Lower lobe of right lung (tissue), 2 donors: ENCODE data around the gene APOL4. TPM values are rescaled to one million over a fixed set of nuclear protein-coding genes. Genes with fewer than 3 reads are reported as not detected.

Experiments used
- ATAC-seq, 2 donors: fragments of 200-7000 bp; cut with Tn5 transposase; one replicate each; pipeline ENCODE4 v1.9.1; 2020 to 2022; ENCODE audit warnings: mild to moderate bottlenecking in 2 of 2, moderate library complexity in 2 of 2
- DNase-seq: peaks from one replicate; pipeline ENCODE4 v3.0.0-alpha.2; 2020
- H3K27ac ChIP-seq: fragments of 200-600 bp; one replicate; pipeline ENCODE4 v1.8.0; 2022
- H3K27me3 ChIP-seq: fragments of 200-600 bp; one replicate; pipeline ENCODE4 v1.8.0; 2022; ENCODE audit warnings: low read depth
- H3K36me3 ChIP-seq: fragments of 200-600 bp; one replicate; pipeline ENCODE4 v1.8.0; 2022; ENCODE audit warnings: mild to moderate bottlenecking
- H3K4me1 ChIP-seq: fragments of 200-600 bp; one replicate; pipeline ENCODE4 v1.8.0; 2022
- H3K4me3 ChIP-seq: fragments of 200-600 bp; one replicate; pipeline ENCODE4 v1.8.0; 2022; ENCODE audit warnings: mild to moderate bottlenecking
- H3K9me3 ChIP-seq: fragments of 200-600 bp; one replicate; pipeline ENCODE4 v1.8.0; 2022
- intact Hi-C: fragments of 100-400 bp; cut with DNase I; formaldehyde crosslinking; loops from one replicate; pipeline ENCODE4 v1.11.0; 2022
- total RNA-seq: library from RNA; stranded (reverse); fragmentation: NEBNext Ultra II Directional; extraction: Animal tissue kit (Norgen Biotek cat#: 25700); gene quantifications from one replicate; pipeline ENCODE4 v1.2.1, GENCODE V29; 2021
- TF ChIP-seq, protein P1 (sequence below): fragments of 200-600 bp; IDR thresholded peaks from one replicate; pipeline ENCODE4 v1.8.0; 2022; ENCODE audit warnings: antibody characterized with exemption, mild to moderate bottlenecking
- donor health status: DM: no; HTN: yes; CAD: no; lungs with severe emphysema.

APOL4 gene
- total RNA-seq, 1 donor from 2014 or later = 29.0 TPM

DNA sequence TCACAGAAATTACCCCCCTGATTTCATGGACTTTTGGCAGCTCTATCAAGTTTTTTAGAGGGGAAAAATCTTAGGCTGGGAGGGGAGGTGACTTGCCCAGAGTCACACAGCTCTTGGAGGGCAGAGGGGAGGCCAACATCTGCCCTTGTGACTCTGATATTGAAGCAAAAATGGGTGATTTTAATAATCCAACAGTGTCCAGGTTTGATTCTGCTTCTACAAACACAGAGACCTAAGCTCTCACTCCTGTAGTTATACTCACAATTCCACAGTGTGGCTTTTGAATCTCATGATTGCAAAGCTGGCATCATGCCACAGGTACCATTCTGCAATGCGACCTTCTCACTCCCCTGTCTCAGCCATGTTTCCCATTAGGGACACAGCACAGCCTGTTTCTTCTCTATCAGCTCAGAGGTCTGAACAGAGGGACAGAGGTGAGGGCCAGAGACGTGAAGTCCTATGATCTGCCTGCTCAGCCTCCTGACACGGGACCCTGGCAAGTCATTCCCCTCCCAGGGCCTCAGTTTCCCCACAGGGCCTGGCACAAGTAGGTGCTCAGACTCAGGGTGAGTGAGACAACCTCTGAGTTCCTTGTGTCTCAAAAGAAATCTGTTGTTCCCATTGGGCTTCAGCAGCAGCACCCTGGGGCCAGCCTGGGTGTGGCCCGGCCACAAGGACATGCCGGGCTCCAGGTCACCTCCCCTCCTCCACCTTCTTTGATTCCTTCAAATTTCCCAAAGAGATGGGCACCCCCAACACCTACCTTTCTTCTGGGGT is 37.0 kb upstream of the APOL4 start:
- Histone ChIP-seq H3K36me3 (peaks cover 20% of the 10 kb centered on the region), H3K9me3 (no peaks in the 10 kb centered on the region), H3K4me3 (peak overlapping the region; percentile 80), H3K4me1 (peaks cover 55% of the 10 kb centered on the region), H3K27ac (peak overlapping the region; percentile 90), H3K27me3 (no peaks in the 10 kb centered on the region)
- TF ChIP-seq, protein P1, sequence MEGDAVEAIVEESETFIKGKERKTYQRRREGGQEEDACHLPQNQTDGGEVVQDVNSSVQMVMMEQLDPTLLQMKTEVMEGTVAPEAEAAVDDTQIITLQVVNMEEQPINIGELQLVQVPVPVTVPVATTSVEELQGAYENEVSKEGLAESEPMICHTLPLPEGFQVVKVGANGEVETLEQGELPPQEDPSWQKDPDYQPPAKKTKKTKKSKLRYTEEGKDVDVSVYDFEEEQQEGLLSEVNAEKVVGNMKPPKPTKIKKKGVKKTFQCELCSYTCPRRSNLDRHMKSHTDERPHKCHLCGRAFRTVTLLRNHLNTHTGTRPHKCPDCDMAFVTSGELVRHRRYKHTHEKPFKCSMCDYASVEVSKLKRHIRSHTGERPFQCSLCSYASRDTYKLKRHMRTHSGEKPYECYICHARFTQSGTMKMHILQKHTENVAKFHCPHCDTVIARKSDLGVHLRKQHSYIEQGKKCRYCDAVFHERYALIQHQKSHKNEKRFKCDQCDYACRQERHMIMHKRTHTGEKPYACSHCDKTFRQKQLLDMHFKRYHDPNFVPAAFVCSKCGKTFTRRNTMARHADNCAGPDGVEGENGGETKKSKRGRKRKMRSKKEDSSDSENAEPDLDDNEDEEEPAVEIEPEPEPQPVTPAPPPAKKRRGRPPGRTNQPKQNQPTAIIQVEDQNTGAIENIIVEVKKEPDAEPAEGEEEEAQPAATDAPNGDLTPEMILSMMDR = no peak
- DNase-seq = no peak
- intact Hi-C loops = no loop called here
- ATAC-seq = peak; percentile 47 to 63

DNA sequence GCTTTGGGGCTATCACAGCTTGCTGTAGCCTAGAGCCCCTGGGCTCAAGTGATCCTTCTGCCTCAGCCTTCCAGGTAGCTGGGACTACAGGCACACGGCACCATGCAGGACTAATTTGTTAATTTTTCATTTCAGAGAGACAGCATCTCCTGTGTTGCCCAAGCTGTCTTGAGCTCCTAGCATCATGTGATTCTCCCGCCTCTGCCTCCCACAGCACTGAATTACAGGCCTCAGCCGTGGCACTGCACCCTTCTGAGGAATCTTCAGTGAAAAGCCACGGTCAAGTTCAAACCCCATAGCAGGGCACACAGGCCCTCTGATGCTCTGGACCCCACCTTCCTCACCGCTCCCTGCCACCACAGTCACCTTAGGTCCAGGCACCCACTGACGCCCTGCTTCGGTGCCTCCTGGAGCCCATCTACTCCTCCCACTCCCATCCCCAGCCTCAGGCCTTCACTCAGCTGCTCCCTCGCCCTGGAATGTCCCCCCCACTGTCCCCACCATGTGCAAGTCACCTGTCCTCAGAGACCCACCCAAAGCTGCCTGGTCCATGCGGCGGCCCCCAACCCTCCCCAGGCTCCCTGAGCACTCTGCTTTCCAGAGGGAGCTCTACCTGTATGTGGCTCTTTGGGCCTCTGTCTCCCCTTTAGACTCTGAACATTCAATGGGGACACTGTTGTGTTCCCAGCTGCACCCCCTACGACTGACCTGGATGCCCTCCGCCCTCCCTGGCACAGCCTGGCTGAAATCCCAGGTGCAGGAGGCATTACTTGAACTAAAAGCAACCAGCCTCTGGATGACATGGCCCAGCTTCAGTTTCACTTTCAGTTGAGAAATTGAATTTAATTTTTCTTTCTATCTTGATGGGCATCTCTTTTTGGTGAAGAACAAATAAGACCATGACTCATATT is 36.1 kb upstream of the APOL4 start:
- TF ChIP-seq, protein P1 = no peak
- DNase-seq (no peak), ATAC-seq (peak in 1 of 2 donors; percentile 40)
- intact Hi-C loops = no loop called here
- Histone ChIP-seq H3K9me3 (no peaks in the 10 kb centered on the region), H3K27me3 (no peaks in the 10 kb centered on the region), H3K36me3 (peaks cover 28% of the 10 kb centered on the region), H3K27ac (peak overlapping the region; percentile 90), H3K4me1 (peaks cover 63% of the 10 kb centered on the region), H3K4me3 (peak overlapping the region; percentile 80)

DNA sequence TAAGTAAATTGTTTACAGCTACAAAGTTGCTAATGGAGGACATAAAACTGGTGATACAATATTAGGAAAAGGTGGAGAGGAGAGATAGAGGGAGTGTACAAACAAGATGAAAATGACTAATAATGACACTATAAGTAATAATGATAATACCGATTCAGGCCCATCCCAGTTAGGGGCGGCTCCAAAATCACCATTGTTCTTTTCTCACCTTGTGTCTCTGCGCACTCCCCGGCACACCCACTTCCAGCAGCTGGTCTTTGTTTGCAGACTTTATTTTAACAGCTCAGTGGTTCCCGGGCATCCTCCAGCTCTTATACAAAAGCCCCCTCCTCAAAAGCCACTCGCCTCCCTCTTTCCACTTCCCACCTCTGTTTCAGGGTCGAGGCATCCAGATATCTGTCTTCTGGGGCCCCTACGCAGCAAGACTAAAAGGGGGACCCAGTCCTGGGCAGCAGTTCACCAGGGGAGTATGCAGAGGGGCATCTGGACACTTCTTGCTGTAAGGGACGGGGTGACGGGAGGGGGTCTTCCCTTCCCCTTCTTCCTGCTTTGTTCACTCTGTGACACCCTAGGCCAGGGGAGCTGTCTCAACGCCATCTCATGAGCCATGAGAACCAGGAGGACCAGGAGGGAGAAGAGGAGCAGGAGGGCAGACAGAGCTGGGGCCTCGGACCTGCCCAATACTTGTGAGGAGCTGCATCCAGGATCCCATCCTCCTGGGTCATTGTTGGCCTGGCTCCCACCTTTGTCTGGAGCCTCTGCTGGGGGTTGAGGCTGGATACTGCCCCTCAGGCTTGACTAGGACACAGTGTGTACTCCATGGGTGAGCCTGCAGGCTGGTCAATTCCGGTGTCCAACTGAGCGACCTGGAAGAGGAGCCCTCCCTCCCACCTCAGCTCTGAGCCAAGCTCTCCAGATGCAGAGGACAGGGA is 35.0 kb upstream of the APOL4 start:
- Histone ChIP-seq H3K36me3 (peaks cover 39% of the 10 kb centered on the region), H3K27me3 (no peaks in the 10 kb centered on the region), H3K9me3 (no peaks in the 10 kb centered on the region), H3K4me3 (peak overlapping the region; percentile 80), H3K4me1 (peaks cover 64% of the 10 kb centered on the region), H3K27ac (no peak overlapping the region)
- DNase-seq (no peak), ATAC-seq (no peak)
- intact Hi-C loops = no loop called here
- TF ChIP-seq, protein P1 = no peak

DNA sequence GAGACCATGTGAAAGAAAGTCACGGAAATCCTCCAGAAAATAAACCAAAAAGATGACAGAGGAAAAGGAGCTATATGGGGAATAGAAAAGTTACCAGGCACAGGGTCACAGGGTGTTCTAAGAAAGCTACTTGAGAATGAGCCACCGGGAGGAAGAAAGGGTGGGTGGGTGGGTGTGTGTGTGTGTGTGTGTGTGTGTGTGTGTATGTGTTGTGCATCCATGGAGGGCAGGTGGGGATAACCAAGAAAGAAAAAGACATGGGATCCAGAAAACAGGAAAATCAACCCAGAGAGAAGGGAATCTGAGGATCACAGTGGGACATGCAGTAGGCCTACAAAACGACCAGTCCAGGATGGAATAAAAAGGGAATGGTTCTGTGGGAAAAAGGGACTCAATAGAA is 34.0 kb upstream of the APOL4 start:
- DNase-seq (no peak), ATAC-seq (no peak)
- Histone ChIP-seq H3K36me3 (peaks cover 49% of the 10 kb centered on the region), H3K4me1 (peaks cover 64% of the 10 kb centered on the region), H3K27ac (no peak overlapping the region), H3K9me3 (no peaks in the 10 kb centered on the region), H3K4me3 (no peak overlapping the region), H3K27me3 (no peaks in the 10 kb centered on the region)
- TF ChIP-seq, protein P1 = no peak
- intact Hi-C loops = no loop called here

DNA sequence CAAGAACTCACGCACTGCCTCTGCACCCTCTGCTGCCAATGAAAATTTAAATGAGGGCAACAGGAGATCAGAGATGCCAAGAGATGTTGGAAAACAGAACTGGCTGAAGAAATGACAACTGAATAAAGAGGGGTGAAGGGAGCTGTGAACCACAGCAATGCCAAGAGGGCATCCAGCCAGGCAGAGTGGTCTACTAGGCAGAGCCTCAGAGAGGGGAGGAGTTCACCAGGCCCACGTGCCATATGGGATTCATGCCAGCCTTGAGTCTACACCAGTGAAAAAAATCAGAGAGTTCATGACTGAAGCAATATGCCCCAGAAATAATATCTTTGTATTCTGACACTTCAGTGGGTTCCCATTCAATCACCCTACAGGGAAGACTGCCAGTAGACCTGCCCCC is 33.3 kb upstream of the APOL4 start:
- ATAC-seq (no peak), DNase-seq (no peak)
- TF ChIP-seq, protein P1 = no peak
- Histone ChIP-seq H3K4me3 (no peak overlapping the region), H3K4me1 (peaks cover 63% of the 10 kb centered on the region), H3K36me3 (peaks cover 56% of the 10 kb centered on the region), H3K27me3 (no peaks in the 10 kb centered on the region), H3K9me3 (no peaks in the 10 kb centered on the region), H3K27ac (no peak overlapping the region)
- intact Hi-C loops = no loop called here
